GM20000 (cell line): ENCODE data around the gene PRPF6.

ENCODE experiments used
- DNase-seq: peaks from one replicate; pipeline ENCODE4 v3.0.0; 2012; ENCODE audit warnings: low spot score
- TF ChIP-seq, protein P1 (sequence below): IDR thresholded peaks from 2 replicates; pipeline ENCODE4 v1.5.1; 2012; ENCODE audit warnings: mild to moderate bottlenecking, control low read depth; ENCODE audit errors: extremely low read depth, missing control alignments

The PRPF6 gene

DNA sequence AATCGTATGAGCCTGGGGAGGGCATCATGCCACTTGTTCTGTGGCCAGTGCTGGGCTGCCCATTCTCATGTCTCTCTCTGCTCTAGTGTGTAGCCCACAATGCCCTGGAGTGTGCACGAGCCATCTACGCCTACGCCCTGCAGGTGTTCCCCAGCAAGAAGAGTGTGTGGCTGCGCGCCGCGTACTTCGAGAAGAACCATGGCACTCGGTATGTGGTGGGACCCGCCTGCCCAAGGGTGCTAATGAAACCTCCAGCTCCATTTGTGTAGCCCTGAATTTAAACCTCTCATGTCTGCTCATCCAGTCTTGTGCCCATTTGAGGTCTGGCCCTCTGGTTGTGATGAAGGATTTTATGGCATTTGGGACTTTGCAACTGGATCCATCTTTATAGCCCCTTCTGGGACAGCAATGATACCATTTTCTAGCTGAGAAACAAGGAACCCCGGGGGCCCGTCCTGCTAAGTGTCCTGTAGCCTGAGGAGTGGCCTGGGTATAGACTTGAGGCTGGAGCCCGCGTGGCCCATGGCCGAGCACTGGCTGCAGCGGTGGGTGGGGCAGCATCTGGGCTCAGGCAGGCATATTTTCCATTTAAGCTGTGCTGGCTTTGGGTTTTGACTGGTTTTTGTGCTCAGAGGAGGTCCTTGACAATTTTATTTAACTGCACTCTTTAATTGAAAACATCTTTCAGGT, 41.9 kb downstream of the PRPF6 start:
- no peak for DNase-seq

DNA sequence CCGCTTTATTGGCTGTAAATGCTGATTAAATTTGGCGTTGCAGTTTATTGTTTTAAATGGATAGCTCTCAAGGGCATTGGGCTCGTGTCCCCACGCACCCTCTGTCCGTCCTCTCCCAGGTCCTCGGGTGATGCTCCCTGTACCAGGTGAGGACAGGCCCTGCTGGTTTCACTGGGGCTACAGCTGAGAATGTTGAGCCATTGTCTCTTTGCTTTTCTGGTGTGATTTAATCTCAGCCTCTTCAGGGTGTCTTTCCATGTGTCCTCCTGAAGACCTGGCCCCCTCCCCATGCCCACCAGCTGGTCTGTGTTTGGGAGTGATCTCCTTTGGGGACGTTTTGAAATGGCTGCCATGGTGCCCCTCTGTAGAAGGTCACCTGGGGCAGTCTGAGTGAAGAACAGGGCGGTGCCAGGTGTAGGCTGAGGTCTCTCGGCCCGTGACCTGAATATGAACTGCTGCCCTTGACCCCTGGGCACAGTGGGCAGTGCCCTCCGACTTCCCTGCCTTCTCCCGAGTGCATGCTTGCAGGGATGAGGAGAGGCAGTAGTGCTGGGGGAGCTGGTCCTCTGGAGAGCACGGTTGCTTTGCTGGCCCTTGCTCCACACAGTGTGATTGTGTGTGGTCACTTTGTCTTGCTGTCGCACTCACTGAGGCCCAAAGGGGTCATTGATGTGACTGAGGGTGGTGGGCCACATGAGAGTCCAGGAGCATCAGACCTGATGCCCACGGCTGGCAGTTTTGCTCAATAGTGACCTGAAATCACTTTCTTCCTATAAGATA, 42.6 kb downstream of the PRPF6 start:
- DNase-seq: no peak
- TF ChIP-seq, protein P1, sequence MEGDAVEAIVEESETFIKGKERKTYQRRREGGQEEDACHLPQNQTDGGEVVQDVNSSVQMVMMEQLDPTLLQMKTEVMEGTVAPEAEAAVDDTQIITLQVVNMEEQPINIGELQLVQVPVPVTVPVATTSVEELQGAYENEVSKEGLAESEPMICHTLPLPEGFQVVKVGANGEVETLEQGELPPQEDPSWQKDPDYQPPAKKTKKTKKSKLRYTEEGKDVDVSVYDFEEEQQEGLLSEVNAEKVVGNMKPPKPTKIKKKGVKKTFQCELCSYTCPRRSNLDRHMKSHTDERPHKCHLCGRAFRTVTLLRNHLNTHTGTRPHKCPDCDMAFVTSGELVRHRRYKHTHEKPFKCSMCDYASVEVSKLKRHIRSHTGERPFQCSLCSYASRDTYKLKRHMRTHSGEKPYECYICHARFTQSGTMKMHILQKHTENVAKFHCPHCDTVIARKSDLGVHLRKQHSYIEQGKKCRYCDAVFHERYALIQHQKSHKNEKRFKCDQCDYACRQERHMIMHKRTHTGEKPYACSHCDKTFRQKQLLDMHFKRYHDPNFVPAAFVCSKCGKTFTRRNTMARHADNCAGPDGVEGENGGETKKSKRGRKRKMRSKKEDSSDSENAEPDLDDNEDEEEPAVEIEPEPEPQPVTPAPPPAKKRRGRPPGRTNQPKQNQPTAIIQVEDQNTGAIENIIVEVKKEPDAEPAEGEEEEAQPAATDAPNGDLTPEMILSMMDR: no peak

More for the DNA sequence above, 41.9 kb downstream of the PRPF6 start:
- TF ChIP-seq, protein P1: no peak

DNA sequence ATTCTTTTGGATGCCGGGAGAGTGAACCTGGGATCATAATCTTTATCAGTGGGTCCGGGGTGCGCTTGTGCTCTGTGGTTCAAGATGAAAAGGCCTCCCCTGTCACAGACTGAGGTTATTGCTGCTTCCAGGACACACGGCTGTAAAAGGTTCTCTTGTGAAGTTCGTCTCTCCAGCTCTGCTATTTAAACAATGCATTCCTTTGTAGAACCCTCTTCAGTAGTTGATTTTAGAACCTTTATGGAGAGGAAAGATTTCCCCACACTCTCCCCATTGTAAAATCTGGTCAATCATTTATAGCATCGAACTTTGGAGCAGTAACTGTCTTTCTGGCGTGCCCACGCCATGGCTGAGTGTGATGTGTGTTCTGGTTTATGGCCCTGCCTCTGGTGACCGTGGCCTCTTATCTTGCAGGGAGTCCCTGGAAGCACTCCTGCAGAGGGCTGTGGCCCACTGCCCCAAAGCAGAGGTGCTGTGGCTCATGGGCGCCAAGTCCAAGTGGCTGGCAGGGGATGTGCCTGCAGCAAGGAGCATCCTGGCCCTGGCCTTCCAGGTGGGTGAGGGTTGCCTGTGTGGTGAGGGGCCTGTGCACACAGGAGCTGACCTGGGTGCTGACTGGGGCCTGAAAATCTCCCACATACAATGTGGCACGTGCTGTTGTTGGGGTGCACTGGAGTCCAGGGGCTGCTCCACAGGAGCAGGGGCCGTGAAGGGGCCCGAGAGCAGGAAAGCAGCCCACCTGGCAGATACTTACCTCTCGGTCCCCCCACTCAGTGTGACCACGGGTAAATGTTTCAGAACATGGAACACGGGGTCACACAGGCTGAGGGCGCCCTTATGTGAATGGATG, 43.4 kb downstream of the PRPF6 start:
- TF ChIP-seq, protein P1: no peak
- no peak for DNase-seq

DNA sequence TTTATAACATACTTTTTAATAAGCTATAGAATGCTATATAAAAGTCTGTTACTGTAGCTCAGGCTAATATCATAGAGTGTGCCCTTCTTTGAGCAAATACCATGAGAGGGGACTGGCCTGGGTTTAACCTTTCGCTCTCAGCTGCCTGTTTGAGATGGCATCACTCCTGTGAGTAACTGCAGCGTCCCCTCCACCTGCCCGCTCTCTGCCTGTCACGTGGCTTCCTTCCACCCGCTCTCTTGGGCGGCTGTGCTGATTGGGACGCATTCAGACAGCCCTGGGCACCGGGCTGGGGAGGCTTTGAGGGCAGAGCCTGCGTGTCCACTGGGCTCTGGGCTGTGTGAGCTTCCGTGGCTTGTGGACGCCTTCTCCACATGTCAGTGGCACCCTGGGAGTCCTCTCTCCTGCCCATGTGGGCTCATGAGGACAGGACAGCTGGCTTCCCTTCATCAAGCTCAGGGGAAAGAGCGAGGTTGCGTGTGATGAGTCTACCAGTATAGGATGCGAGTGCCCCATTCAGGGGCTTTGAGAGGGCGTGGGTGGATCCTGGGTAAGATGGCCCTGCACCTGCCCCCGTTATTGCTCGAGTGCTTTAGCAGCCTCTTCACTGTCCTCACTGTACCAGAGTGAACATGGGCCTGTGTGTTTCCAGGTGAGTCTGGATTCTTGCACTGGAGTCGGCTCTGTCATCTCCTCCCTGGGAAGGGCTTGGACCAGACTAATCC, 44.3 kb downstream of the PRPF6 start:
- TF ChIP-seq, protein P1: no peak
- DNase-seq: no peak

DNA sequence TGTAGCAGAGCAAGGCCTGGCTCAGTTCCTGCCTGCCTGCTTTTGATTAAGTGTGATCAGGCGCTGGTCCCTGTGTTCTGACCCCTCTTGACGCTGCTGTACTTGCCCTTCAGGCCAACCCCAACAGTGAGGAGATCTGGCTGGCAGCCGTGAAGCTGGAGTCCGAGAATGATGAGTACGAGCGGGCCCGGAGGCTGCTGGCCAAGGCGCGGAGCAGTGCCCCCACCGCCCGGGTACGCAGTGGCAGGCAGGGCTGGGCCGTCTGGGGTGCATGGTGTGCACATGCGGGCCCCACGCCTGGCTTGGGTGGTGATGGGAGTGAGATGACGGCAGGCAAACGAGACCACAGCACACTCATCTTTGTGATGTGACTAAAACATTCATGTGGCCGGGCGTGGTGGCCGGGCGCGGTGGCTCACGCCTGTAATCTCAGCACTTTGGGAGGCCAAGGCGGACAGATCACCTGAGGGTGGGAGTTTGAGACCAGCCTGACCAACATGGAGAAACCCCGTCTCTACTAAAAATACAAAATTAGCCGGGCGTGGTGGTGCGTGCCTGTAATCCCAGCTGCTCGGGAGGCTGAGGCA, 45.0 kb downstream of the PRPF6 start:
- TF ChIP-seq, protein P1: no peak
- no peak for DNase-seq

DNA sequence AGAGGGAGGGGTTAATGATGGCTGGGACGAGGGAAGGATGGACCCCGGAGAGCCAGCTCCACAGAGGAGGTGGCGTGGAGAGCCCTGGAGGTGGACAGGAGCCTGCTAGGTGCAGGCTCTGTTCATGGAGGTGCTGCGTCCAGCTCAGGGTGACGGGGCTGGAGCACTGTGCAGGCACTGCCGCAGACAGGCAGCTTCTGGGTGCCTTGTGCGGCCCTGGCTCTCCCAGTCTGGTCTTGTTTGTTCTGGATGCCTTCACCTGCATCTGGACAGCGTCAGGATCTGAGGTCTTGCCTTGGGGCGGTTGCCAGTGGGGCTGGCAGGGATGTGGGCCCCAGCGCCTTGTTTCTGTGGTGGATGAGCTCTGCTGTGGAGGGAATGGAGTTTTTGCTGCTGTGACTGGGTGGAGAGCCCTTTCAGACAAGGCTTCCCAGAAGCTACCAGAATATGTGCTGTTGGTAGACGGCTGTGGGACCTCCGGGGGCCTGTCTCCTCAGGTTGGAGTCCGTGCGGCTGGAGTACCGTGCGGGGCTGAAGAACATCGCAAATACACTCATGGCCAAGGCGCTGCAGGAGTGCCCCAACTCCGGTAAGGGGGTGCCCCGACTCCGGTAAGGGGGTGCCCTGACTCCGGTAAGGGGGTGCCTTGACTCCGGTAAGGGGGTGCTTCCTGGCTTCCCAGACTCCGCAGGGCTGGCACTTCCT, 47.2 kb downstream of the PRPF6 start:
- TF ChIP-seq, protein P1: no peak
- no peak for DNase-seq
